GM12891 (cell line): ENCODE measurements around the gene SLC35B2.

Source experiments
- PAX5 ChIP-seq: IDR thresholded peaks from 2 replicates; pipeline ENCODE4 v1.6.1; 2011; ENCODE audit warnings: low read length, moderate library complexity, mild to moderate bottlenecking; ENCODE audit not compliant: insufficient read depth, severe bottlenecking
- POLR2A ChIP-seq: IDR thresholded peaks from 2 replicates; pipeline ENCODE4 v1.6.1; 2011; ENCODE audit warnings: low read depth, low read length, control low read depth
- POLR2AphosphoS5 ChIP-seq: IDR thresholded peaks from 2 replicates; pipeline ENCODE4 v1.6.1; 2011; ENCODE audit warnings: low read depth, low read length, control low read depth
- TAF1 ChIP-seq: IDR thresholded peaks from 2 replicates; pipeline ENCODE4 v1.6.1; 2011; ENCODE audit warnings: low read depth, low read length, control low read depth

GRCh38 chr6:44243345-44243744, 14.0 kb downstream of the SLC35B2 start:
- TF ChIP-seq POLR2A (no peak), POLR2AphosphoS5 (no peak), TAF1 (no peak), PAX5 (no peak)
